Measurements from ENCODE around the gene VOPP1.

The VOPP1 gene

GRCh38 chr7:55553024-55553345 is 19.3 kb downstream of the VOPP1 start:
- no peak for DNase-seq

DNA sequence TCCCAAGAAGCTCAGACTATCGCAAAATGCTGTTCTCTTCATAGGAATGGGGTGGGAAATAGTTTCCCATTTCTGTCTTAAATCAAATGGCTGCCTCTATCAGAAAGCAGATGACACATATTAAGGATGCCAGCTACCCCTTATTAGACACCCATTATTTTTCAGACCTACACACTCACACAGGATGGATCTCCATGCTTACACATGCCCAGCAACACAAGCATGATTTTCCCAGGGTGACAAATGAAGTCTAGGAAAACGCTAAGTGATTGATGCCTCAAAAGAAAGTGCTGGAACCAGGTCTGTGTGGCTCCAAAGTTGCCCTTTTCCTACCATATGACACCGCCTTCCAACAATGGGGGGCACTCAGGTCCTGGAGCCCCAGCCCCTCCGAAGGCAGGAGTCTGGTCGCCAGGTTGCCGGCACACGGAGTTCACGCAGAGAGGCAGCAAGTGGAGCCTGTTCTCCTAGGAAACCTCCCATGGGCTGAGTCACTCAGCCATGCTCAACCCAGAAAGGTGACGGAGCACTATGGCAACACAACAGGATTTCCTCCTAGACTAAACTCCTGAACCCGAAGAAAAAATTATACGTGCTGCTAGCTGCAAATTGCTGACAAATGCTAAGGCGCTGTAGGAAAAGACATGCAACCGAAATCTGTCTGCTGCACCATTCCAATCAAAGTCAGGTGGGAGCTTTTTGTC is 19.8 kb downstream of the VOPP1 start:
- no peak for DNase-seq

GRCh38 chr7:55550841-55551537 is 21.3 kb downstream of the VOPP1 start:
- DNase-seq: no peak

DNA sequence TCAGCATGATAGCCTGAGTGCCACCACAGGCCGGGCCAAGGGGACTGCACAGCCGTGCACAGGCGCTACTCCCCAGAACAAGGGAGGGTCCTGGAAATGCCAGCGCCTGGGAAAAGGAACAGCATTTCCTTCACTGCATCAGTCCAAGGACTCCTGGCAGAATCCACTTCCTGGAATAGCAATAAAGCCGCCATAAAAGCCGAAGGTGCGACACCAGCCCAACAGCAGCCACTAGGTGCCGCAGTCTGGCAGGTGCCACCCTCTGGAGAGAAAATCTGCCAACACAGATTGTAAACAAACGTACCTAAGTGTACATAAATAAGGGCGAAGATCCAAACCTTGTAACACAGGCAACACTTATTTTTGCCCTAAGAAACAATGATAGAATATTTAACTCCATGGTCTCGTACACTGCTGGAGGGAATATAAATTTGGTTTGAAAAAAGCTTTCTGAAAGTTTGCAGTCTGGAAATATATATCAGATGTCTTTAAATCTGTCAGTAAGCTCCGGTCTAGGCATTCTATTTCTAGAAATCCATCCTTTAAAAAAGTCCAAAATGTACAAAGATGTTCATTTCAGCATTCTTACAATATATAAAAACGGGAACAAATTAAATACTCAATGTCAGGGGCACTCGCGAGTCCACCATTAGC is 22.2 kb downstream of the VOPP1 start:
- DNase-seq: no peak

DNA sequence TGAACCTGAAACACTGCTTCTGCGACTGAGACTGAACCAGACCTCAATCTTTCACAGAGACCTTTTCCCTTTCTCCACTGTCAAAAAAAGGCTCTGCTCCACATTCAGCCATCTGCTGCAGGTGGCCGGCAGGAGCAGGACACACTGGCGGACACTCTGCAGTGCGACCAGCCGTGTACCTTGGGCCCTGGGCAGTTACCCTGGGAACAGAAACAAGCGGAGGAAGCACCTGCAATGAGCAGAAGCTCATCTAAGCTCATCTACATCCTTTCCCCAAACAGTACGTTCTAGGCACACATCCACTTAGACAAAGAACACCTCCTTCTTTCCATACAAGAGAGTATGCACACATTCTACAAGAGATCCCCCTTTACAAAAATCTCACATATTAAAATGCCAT is 22.8 kb downstream of the VOPP1 start:
- no peak for DNase-seq

DNA sequence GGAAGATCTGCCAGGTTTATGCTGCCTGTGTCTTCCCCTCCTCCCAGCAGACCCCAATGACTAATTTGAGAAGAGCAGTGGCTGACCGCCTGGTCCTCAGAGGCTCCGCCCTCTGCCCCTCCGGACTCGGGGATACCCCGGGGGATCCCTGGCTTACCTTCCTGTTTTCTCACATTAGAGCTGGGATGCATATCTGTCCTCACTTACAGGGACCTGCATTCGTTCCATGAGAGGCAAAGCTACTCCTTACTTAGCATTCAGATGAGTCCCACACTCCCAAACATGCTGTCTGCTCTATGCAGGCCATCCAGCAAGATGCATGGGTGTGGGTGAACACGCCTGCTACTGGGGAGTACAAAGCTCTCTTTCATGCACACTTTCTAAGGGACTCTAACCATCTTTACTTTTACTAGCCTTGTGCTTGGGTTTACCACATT is 24.0 kb downstream of the VOPP1 start:
- DNase-seq: no peak

DNA sequence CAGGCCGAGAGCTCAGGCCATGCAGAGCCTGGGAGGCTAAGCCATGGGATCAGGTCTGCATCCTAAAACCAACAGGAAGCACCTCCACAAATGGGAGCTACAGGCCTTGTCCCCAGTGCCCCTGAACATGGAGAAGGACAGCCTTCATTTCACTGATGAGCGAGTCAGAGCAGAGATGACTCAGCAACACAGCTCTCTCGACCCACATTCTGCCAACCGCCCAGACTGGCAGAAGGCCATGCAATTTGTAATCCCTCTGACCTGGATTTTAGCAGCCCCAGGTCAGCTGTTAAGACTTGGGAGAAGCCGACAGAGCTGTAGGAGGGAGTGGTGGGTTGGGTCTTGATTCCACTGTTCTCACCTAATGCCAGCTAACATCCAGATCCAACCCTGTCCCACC is 25.5 kb downstream of the VOPP1 start:
- DNase-seq: peak; percentile 36

- DNase-seq: no peak
Observed at GRCh38 chr7:55545496-55545895, 26.8 kb downstream of the VOPP1 start.

DNA sequence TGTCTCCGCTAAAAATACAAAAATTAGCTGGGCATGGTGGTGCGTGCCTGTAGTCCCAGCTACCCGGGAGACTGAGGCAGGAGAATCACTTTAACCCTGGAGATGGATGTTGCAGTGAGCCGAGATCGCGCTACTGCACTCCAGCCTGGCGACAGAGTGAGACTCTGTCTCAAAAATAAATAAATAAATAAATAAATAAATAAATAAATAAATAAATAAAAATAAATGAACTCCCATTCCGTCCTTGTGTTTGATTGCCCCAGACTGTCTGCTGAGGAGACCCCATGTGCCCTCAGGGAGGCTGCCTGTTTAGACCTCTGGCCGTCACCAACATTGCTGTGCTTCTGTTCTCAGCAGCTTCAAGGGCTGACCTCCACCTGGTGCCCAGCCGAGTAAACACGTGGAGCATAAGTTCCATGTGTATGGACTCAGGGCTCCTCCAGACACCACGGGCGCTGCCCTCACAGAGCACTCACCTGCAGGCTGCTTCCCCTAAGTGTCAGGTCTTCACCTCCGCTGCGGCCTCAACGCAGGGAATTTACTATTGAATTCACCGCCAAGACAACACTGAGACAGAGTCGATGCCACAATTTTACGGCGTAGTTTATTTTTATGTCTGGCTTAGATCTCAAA is 32.0 kb downstream of the VOPP1 start:
- DNase-seq: no peak

DNA sequence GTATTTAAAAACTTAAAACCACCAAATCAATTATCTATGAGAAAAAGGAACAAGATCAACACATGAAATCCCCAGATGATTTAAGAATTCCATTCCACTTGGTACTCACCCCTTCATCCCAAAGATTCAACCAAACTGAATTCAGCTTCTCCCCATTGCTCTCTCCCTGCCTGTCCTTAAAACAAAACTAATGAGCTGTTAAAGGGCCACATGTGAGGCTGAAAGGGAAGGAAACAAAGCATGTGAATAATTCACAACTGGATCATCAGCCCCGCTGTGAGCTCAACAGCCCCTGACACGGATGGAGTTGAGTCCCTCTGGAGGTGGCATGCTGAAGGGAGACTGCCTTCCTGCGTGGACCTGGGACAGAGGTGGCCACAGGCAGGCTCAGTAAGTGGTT is 32.9 kb downstream of the VOPP1 start:
- no peak for DNase-seq

- DNase-seq: no peak
Observed at GRCh38 chr7:55538538-55538937, 33.8 kb downstream of the VOPP1 start.

DNA sequence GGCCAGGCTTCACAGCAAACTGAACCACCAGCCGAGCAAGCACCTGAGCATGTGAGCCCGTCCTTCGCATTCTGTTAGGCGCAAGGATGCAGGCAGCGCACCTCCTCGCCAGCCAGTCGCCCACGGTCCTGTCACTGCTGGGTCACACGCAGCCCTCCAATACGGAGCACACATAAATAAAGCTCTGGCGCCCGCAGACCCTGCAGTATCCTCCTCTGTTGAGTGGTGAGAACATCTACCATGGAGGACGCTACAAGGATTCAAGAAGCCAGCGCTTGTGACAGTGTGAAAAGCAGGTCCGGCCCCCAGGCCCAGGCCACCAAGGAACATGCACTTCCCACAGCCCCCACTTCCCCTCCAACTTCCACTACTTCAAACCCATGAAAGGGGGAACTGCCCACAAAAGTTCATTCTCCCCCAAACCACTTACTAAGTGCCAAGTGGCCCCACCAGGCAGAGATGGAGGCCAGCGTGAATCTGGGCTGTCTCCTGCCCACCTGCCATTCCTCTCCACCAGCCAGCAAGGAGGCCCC is 34.8 kb downstream of the VOPP1 start:
- DNase-seq: no peak

DNA sequence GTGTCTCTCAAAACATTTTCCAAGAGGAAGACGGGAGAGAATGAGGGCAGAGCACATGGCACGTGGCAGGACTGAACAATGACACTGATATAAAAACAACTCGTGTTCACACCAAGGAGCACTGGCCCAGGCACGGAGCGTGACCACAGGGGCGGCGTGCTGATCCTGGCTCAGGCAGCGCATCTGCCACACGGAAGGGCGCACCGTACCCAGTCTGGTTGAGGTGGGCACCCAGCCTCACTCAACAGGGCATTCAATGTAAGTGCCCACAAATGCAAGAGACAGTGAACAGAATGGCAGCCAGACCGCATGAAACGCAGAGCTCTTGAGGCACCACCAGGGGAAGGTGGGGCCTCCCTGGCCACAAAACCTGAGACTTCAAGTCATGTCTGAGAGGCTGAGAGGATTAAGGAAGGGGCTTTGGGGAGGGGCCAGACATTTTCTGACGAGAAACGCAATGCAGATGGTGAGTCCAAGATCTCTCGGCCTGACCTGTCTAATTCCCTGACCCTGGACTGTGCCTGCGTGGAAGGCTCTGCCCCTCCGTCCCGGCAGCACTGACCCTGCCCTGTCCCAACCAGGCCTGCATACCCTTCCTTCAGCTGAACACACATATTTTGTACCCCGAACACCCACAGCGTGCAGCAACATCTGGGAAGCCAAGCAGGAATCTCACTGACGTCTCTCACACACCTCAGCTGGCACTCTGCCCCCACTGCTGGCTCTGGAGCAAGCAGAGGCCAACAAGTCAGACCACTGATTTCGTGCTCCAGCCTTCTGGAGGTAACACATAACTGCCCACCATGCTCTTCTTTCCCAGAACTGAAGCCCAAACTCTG is 35.5 kb downstream of the VOPP1 start:
- no peak for DNase-seq

DNA sequence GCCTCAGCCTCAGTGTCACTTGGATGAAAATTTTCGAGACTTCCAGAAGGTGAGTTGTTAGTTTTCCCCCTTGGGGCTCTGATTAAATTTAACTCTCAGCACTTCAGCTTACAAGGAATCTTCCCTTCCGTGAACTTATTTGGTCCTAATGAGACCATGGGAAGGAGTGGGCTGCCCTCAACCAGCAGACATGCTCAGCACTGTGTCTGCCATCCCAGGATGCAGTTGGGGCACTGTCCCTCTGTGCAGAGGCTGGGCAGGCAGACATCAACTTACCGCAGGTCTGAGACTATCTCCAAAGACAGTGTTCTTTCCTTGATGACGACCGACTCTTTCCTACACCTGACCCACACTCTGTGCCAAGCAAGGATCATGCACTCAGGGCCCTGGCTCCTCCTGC is 36.7 kb downstream of the VOPP1 start:
- no peak for DNase-seq

DNA sequence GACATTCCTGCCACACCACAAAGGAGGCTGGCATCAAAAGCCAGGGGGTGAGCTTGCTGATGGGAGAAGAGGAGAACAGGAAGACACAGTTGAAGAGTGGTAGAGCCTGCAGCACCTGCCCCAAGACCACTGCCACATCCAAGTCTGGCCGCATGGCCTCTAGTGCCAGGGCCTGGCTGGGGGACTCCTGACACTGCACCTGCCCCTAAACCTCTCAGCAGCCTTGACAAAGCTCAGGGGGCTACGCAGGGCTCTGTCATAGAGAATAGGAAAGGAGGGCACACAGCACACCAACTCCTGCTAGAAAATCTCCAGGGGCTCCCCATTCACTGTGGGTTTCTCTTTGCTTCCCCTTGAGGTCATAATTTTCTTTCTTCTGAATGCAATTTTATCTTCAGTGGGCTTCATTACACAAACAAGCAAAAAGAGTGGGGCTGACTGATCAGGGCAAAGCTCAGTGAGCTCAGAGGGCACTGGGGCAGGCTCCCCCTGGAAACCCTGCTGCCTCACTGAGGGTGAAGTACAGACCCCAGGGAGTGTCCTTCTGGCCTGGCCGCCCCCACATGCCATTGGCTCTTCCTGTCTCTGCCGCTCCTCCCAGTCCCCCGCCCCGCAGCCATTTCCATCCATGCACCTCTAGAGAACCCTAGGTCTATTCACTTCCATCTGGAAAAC is 37.2 kb downstream of the VOPP1 start:
- DNase-seq: no peak

DNA sequence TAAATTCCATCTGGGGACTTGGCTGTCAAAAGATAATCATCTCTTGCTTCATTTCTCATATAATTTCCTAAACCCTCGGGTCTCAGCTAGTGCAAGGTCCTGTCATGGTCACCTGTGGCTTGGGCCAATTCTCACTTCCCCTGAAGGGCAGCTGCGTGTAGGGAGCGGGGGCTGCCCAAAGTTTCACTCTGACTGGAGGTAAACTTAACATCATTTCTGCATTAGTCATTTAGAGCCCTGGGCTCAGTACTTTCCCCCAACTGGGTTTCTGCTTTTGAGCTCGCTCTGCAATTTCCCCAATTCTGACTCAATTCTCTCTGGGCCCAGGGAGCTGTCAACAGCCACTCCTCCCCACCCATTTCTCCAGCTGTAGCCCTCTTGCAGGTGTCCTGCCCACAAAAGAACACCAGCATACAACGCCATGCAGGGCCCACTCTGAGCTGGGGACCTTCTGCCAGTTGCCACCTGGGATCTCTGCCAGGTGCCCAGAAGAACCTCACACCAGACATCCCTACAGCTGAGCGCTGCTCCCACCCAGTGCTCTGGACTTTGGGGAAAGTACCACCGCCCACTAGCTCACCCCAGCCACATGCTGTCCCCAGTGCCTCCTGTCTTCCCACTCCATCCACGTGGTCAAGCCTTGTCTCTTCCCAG is 37.9 kb downstream of the VOPP1 start:
- DNase-seq: no peak

DNA sequence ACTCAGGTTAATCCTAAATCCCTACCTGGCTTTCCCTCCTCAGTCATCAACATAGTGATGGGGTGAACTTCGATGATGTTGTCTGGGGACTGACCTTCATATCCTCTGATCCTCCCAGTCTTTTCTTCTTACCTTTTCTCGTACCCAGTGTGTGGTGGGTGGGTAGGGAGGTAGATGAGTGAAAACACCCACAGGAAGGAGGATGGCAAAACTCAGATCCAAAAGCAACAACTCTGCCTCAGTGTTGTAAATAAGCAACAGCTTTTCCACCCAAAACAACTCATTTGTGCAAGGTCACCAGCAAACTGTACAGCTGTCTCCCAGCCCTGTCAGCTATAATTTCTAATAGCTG is 38.6 kb downstream of the VOPP1 start:
- no peak for DNase-seq

- DNase-seq: no peak
Observed at GRCh38 chr7:55533050-55533728, 39.1 kb downstream of the VOPP1 start.

GRCh38 chr7:55532150-55532917 is 40.0 kb downstream of the VOPP1 start:
- no peak for DNase-seq

GRCh38 chr7:55531536-55531935 is 40.8 kb downstream of the VOPP1 start:
- no peak for DNase-seq
